Head of caudate nucleus (tissue), 42 donors: ENCODE results near the gene PUM2.
A peak's percentile ranks its signal among the peaks of the same experiment; 100 is the strongest.
"Not testable (repeated sequence)": the region's sequence is repeated elsewhere in the genome, so short reads cannot be mapped to it uniquely, and the experiment has no call there.

Source experiments
- DNase-seq, 42 donors: peaks; one replicate each; pipeline versions ENCODE4 v3.0.0 to v3.0.0-alpha.2; 2020 to 2021; ENCODE audit warnings: mixed read lengths in 7 of 42
- intact Hi-C: fragments of 100-400 bp; cut with DNase I; formaldehyde crosslinking; loops from one replicate; pipeline ENCODE4 v1.15.0; 2022

Gene PUM2

GRCh38 chr2:20350753-20351554 is at the start of gene PUM2:
TSS of gene PUM2 (minus strand) at chr2:20350844. CDS start at chr2:20327360, 23,484 bp downstream.
- DNase-seq: peak; percentile 77 to 97 (median 92)
- intact Hi-C loops: loop anchor here (10.0 kb wide), 1 partner anchor 294 kb away; no protein-coding TSS in a partner anchor

GRCh38 chr2:20400306-20400705 is 49.7 kb upstream of the PUM2 start:
- intact Hi-C loops: no loop called here
- no peak for DNase-seq

GRCh38 chr2:20398956-20399567 is 48.4 kb upstream of the PUM2 start:
- intact Hi-C loops: no loop called here
- DNase-seq: peak in 1 of 42 donors; percentile 5

DNA sequence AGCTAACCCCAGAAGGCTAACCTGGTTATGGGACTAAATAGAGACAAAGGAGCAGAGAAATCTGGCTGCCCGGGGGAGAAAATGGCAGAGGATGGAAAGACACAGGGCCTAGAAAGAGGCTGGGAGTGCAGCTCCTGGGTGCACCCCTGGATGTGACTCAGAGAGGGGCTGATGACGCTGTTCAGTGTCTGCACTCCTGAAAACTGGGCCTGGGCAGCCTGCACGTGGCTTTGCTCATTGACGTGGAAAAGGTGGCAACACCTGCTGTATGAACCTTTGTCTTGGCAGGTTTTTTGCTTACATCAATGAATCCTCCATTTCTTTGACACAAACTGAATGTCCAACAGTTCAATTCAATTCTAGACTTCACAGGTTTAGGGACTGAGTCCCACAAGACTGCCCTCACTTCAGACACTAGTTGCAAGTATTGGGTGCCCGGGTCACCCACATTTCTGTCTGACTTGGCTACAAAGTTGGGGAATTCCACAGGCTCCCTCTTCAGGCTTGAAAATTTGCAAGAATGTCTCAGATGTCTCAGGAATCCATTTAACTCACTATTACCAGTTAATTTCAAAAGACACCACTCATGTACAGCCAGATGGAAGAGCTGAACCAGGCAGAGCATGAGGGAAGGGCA is 47.3 kb upstream of the PUM2 start:
- peak in 1 of 42 donors; percentile 4 for DNase-seq
- intact Hi-C loops: no loop called here

DNA sequence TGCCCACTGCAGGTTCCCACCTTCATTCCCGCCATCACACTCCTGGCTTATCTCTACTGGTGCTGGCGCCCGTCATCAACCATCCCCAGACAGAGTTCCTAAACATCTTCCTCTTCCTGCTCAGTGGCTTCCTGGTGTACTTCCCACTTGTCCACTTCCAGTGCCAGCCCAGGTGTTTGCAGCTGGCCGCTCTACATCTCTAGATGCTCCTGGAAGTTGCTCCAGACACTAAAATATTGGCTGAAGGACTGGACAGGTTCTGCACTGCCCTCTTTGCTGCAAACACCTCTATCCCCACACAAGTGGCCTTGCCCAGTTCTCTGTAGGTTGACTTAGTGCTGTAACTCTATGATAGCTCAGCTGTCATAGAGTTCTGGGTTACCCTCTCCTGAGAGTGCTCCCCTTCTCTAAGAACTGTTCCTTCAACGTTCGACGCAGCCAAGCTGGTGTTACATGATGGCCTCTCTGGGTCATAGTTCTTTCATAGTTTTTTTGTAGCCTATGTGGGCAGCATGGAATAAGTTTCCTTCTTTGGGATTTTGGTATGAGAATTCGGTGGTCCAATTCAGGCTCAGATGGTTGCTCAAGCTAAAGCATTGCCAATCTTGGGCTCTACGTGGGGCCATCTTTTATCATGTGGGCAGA is 45.8 kb upstream of the PUM2 start:
- intact Hi-C loops: no loop called here
- DNase-seq: no peak

DNA sequence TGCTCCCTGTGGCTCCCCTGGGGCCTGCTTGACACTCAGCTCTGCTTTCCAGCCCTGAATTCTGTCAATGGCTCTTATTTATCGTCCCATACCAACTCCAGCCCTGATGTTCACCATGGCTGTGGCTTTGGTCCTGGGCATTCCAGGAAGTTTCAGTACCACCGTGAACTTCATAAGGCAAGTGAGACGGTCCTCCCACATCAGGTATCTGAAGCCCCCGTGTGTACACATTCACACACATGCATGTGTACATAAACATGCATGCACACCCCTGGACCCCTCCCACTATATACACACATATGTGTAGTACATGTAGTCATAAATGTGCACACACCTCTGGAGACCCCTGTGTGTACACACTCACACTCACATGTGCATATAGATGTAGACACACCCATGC is 43.3 kb upstream of the PUM2 start:
- intact Hi-C loops: no loop called here
- no peak for DNase-seq

GRCh38 chr2:20391951-20392699 is 41.5 kb upstream of the PUM2 start:
- no peak for DNase-seq
- intact Hi-C loops: no loop called here

GRCh38 chr2:20390524-20391123 is 40.0 kb upstream of the PUM2 start:
- peak in 1 of 42 donors; percentile 9 for DNase-seq
- intact Hi-C loops: no loop called here

GRCh38 chr2:20384953-20385352 is 34.3 kb upstream of the PUM2 start:
- intact Hi-C loops: no loop called here
- no peak for DNase-seq

- intact Hi-C loops: no loop called here
Measured at GRCh38 chr2:20382965-20383810, 32.5 kb upstream of the PUM2 start.

DNA sequence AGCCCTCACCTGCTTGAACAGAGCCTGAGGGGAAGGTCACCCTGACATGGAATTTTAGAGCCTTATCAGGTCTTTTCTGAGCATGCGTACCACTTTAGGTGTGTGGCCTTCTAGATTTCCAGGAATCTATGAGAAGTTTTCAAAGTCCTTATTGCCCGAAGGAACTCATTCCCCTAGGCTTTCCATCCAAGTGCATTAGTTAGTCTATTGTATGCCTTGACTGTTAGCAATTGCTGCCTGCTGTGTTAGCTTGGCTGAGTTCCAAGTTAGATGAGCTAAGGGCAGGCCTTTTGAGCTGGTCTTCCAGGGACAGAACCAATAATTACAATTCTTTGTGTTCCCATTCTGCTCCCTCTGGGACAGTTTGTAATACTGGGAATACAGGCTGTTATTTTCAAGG is 30.8 kb upstream of the PUM2 start:
- intact Hi-C loops: no loop called here
- peak in 37 of 42 donors; percentile 18 to 85 (median 60) for DNase-seq

More at GRCh38 chr2:20382965-20383810, 32.5 kb upstream of the PUM2 start:
- no peak for DNase-seq

DNA sequence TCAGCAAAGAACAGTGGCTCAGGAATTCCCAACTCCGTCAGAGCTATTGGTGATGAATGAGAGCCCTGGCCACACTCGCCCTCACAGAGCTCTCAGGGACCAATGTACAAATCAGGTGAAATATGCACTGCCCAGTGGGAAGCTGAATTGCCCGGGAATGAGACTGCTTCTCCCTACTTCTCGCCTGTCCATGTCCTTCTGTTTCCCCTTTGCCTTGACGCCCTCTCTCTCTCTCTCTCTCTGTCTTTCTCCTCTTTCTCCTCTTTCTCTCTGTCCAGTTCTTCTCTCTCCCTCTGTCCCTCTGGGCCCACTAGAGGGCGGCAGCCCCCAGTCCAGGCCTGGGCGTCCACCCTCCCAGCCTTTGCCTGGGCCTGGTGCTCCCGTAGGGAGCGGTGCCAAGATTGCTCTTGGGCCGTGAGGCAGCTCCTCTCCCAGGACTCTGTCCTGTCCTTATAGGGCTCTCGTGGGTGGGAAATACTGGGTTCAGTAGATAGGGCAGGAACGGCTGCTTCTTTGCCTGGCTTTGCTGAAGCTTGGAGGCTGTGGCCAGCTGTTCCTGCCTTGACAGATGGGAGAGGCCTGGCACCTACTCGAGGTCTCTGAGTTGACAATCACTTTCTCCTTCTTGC is 28.4 kb upstream of the PUM2 start:
- DNase-seq: peak; percentile 59 to 93 (median 84)
- intact Hi-C loops: no loop called here

DNA sequence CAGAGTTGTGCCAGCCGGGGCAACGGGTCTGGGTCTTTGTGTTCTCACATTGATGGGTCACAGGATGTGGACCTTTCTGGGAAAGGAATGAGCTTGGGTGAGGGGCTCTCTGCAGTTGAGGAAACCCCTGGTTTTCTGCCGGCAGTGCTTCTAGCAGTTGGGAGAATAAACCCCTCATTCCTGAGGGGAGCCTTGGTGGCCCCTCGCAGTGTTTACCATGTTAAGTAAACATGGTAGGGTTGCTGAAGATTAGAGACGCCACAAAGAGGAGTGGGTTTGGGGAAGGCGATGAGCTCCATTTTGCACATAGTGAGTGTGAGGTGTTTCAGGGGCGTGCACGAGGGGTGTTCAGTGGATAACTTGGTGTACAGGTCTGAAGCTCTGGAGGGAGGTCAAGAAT is 27.7 kb upstream of the PUM2 start:
- no peak for DNase-seq
- intact Hi-C loops: no loop called here

DNA sequence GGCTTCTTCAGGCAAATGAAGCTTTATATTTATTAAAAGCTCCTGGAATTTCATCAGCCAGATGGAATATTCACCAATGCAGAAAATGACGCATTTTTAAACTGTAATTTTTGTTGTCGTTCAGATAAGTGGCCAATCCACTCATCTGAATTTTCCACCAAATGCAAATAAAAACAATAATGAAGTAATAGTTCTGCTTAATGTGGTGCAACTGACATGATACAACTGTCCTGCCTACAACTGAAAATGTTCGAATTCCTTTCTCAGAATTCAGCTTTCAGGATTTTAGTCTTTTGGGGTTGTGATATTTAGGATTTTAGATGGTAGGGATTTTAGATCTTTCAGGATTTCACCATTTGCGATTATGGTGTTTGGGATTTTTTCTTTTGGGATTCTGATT is 27.1 kb upstream of the PUM2 start:
- no peak for DNase-seq
- intact Hi-C loops: no loop called here

DNA sequence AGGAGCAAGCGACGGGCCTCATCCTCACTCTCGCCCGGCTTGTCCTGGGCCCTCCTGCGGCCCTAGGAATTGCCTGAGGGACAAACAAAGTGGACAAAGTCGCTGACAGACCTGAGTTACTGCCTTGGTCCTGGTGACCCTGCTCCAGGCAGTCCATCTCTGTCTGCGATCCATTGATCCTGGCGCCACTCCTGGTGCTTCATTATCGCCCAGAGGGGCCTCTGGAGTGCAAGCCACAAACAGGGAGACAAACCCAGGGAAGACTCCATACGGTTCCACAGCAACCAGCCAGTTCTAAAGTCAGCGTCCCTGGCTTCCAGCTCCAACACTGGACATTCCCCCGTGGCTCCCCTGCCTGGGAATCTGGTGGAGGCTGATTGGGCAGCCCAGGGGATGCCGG is 24.3 kb upstream of the PUM2 start:
- intact Hi-C loops: not testable (repeated sequence)

DNA sequence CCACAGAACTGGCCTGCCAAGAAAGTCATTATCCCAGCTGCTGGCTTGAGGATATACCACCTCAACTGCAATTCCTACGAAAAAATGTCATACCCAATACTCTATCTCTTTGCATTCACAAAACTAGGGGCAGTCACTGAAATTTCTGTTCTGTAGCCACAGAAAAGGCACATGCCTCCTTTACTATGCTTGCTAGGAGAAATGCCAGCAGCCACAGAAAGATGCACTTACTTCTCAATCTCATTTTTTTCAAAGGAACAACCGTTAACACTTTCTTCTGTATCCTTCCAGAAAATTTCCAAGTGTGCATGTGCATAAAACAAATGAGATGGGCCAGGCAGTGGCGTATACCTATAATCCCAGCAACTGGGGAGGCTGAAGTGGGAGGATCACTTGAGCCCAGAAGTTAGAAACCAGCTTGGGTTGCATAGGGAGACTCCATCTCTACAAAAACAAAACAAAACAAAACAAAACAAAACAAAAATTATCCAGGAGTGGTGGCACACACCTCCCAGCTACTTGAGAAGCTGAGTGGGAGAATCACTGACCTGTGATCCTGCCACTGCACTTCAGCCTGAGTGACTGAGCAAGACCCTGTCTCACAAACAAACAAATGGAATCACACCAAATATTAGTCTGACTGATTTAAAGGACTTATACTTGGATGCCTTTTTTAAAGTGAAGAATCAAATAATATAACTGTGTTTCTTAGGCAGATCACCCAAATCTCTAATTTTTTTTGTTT is 22.4 kb upstream of the PUM2 start:
- no peak for DNase-seq
- intact Hi-C loops: no loop called here

More for the DNA sequence above, 24.3 kb upstream of the PUM2 start:
- not testable (repeated sequence) for DNase-seq
